Measurements from ENCODE around the gene NPY1R.

Gene NPY1R

DNA sequence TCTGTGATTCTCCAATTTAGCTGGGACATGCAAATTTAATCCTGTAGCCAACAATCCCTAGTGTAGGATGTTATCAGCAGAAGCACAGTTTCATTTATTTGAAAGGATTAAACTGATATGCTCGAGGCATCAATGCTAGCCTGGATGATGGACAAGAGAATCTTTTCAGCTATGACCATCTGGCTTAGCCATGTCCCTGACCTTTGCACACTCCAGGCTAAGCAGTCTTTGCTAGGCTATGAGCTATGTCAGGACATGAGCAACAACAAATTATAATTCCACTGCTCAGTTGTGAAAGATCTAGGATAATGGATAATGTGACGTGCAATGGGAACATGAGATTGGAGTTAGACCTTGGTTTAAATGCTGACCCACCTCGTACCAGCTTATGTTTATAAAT lies 32.0 kb downstream of the NPY1R start:
- Histone ChIP-seq H3K79me2 (ENCODE audit: insufficient read depth, low read depth) (no peaks in the 10 kb centered on the region), H3K9ac (no peak overlapping the region), H3K27me3 (ENCODE audit: insufficient read depth, low read depth) (no peaks in the 10 kb centered on the region), H3K4me2 (no peak overlapping the region), H3K4me1 (ENCODE audit: low read depth, poor library complexity, severe bottlenecking) (no peaks in the 10 kb centered on the region), H3K4me3 (IDR thresholded peaks at IDR 0.05; ENCODE audit: insufficient read depth, low read depth, low read length) (no peak overlapping the region), H3K27ac (no peak overlapping the region), H3K36me3 (ENCODE audit: insufficient read depth) (no peaks in the 10 kb centered on the region), H4K20me1 (ENCODE audit: insufficient read depth) (no peaks in the 10 kb centered on the region), H2AFZ (ENCODE audit: low read depth) (no peak overlapping the region)
- TF ChIP-seq CTCF (conservative IDR thresholded peaks at IDR 0.05; ENCODE audit: low read depth, low read length): no peak

DNA sequence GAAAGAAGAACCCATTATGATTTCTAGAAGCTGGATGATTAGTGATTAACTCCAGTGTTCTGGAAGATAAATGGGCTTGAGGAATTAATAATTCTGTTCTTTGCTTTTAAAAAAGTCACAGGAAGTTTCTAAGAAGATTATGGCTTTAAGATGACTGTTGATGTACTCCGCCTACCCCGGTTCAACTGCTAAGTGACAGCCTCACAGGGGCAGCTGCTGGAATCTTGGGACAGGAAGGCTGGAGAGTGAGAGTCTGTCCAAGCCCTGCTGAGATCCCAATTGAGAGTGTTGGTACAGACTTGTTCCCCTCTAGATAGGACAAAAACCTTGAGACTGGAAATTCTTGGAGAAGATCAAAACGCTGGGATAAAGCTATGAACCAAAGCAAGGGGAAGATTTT lies 37.3 kb downstream of the NPY1R start:
- Histone ChIP-seq H4K20me1 (ENCODE audit: insufficient read depth) (no peaks in the 10 kb centered on the region), H3K27me3 (ENCODE audit: insufficient read depth, low read depth) (no peaks in the 10 kb centered on the region), H3K27ac (no peak overlapping the region), H2AFZ (ENCODE audit: low read depth) (no peak overlapping the region), H3K79me2 (ENCODE audit: insufficient read depth, low read depth) (no peaks in the 10 kb centered on the region), H3K4me3 (IDR thresholded peaks at IDR 0.05; ENCODE audit: insufficient read depth, low read depth, low read length) (no peak overlapping the region), H3K9ac (no peak overlapping the region), H3K36me3 (ENCODE audit: insufficient read depth) (no peaks in the 10 kb centered on the region), H3K4me1 (ENCODE audit: low read depth, poor library complexity, severe bottlenecking) (no peaks in the 10 kb centered on the region), H3K4me2 (no peak overlapping the region)
- TF ChIP-seq CTCF (conservative IDR thresholded peaks at IDR 0.05; ENCODE audit: low read depth, low read length): no peak

- no peak overlapping the region for H3K27ac ChIP-seq
- no peaks in the 10 kb centered on the region for H3K79me2 ChIP-seq (ENCODE audit: insufficient read depth, low read depth)
- no peak for TF ChIP-seq CTCF (conservative IDR thresholded peaks at IDR 0.05; ENCODE audit: low read depth, low read length)
- no peaks in the 10 kb centered on the region for H3K36me3 ChIP-seq (ENCODE audit: insufficient read depth)
- no peaks in the 10 kb centered on the region for H3K27me3 ChIP-seq (ENCODE audit: insufficient read depth, low read depth)
- H3K4me3 ChIP-seq (IDR thresholded peaks at IDR 0.05; ENCODE audit: insufficient read depth, low read depth, low read length): no peak overlapping the region
- H2AFZ ChIP-seq (ENCODE audit: low read depth): no peak overlapping the region
- no peaks in the 10 kb centered on the region for H3K4me1 ChIP-seq (ENCODE audit: low read depth, poor library complexity, severe bottlenecking)
- H3K9ac ChIP-seq: no peak overlapping the region
- H4K20me1 ChIP-seq (ENCODE audit: insufficient read depth): no peaks in the 10 kb centered on the region
- no peak overlapping the region for H3K4me2 ChIP-seq
Measured at GRCh38 chr4:163284304-163284703, 48.1 kb downstream of the NPY1R start.

GRCh38 chr4:163280703-163281519 lies 51.5 kb downstream of the NPY1R start:
- Histone ChIP-seq H3K36me3 (ENCODE audit: insufficient read depth) (no peaks in the 10 kb centered on the region), H2AFZ (ENCODE audit: low read depth) (no peak overlapping the region), H3K4me1 (ENCODE audit: low read depth, poor library complexity, severe bottlenecking) (no peaks in the 10 kb centered on the region), H4K20me1 (ENCODE audit: insufficient read depth) (no peaks in the 10 kb centered on the region), H3K79me2 (ENCODE audit: insufficient read depth, low read depth) (no peaks in the 10 kb centered on the region), H3K27ac (no peak overlapping the region), H3K9ac (no peak overlapping the region), H3K4me3 (IDR thresholded peaks at IDR 0.05; ENCODE audit: insufficient read depth, low read depth, low read length) (no peak overlapping the region), H3K27me3 (ENCODE audit: insufficient read depth, low read depth) (no peaks in the 10 kb centered on the region), H3K4me2 (no peak overlapping the region)
- no peak for TF ChIP-seq CTCF (conservative IDR thresholded peaks at IDR 0.05; ENCODE audit: low read depth, low read length)

Measured in KMS-11 (cell line).